Fibroblast of skin of right biceps (primary cell): ENCODE data around the gene TMEM132A.
"Not testable (repeated sequence)": the region's sequence is repeated elsewhere in the genome, so short reads cannot be mapped to it uniquely, and the experiment has no call there.

Source experiments
- DNase-seq: peaks from one replicate; pipeline ENCODE4 v3.0.0-alpha.2; 2013

The TMEM132A gene

DNA sequence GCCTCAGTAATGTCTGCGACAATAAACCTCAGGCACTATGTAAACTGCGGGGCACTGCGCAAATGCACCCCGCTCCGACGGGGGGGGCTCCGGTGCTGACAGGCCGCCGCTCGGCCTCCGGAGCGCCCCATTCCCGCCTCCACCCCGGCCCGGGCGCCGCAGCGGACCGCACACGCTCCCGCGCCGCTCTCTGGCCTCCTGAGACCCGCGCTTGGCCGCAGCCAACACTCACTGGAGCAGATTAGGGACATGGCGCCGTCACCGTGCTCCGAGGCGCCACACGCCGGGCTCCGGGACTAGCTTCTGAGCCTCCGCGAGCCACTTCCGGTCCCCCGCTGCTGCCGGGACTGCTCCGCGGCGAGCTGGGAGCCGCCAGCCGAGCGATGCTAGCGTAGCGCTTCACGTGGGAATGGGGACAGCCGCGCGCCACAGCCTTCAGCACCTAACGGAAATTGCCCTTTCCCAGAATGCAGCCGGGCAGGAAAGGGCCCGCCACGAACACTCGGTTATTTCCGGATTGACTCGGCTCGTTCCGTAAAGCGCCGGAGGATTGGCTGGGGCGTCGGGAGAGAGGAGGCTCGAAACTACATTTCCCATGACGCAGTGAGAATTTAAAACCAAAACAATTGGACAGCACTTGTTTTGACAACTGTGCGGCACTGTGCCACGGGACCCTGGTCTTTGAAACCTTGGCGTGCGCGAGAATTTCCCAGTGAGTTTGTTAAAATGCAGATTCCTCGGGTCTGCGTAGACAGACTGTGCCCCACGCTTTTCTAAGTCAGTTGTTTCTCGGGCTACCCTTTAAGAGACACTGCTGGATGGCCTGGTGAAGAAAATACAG, 17.9 kb upstream of the TMEM132A start, which contains the start of gene PRPF19:
Gene PRPF19, minus strand, starts transcription at position 454 of the 841 bp plus-strand sequence. Its CDS starts 203 bp downstream, at position 251.
- peak; percentile 95 for DNase-seq

DNA sequence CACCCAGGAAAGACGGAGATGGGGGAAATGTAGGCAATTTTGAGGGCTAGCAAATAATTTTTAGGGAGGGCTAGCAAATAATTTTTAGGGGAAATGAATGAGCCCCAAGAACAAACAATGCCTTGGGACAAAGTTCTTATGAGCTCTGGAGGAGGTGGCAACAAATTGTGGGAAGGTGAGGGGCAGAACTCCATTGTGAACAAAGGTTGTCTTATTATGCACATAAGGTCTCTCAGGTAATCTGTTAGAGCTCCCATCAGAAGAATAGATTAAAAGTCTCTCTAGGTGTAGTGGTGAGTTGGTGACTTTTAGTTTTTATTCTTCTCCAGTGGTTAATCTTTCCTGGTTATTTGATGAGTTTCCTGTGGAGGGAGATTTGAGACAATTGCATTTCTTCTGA, 15.5 kb upstream of the TMEM132A start:
- no peak for DNase-seq

DNA sequence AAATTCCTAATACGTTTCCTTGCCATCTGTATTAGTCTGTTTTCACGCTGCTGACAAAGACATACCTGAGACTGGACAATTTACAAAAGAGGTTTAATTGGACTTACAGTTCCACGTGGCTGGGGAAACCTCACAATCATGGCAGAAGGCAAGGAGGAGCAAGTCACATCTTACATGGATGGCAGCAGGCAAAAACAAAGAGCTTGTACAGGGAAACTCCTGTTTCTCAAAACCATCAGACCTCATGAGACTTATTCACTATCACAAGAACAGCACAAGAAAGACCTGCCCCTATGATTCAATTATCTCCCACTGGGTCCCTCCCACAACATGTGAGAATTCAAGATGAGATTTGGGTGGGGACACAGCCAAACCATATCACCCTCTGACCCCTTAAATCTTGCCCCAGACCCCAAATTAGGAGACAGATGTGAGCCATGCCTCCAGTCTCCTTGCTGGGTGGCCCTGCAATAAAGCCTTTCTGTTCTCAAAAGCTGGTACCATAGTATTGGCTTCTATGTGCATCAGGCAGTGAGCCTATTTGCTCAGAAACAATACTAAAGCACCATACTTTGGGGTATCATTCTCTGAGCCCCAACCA, 14.5 kb upstream of the TMEM132A start:
- not testable (repeated sequence) for DNase-seq

- no peak for DNase-seq
Measured at GRCh38 chr11:60910281-60910687, 14.0 kb upstream of the TMEM132A start.

DNA sequence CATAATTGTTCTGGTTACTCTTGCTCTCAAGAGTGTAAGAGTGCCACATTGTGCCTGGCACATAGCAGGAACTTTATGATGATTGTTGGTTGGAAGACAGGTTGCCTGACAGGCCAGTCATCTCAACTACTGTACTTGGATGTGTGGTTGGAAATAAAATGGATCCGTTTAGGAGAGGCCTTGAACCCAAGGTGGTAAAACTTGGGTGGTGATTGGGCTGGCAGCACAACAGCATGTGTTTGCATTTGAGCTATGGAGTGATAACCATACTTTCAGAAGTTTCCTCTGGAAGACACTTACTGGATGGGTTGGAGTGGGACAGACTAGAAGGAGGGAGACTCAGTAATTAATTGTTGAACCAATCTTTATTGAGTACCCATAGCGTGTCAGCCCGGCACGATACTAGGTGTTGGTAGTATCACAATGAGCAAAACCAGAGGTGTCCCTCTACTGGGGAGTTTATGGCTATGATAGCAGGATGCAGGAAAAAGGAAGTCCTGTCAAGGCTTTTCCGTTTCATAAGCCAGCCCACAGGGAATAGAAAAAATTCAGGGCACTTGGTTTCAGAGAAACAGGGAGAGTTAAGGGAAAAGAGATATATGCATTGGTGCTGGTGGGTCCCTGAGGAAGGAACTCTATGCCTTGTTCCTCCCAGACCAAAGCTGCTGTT, 13.4 kb upstream of the TMEM132A start:
- no peak for DNase-seq

GRCh38 chr11:60912223-60912850, 11.9 kb upstream of the TMEM132A start:
- no peak for DNase-seq

GRCh38 chr11:60912851-60913528, 11.3 kb upstream of the TMEM132A start:
- DNase-seq, result no peak

GRCh38 chr11:60913793-60914632, 10.2 kb upstream of the TMEM132A start, which contains the start of gene TMEM109:
TSS of gene TMEM109 (plus strand) at chr11:60914158. CDS start at chr11:60919694, 5,536 bp downstream.
- peak; percentile 90 for DNase-seq

- peak; percentile 32 for DNase-seq
Measured at GRCh38 chr11:60914633-60915247, 9.5 kb upstream of the TMEM132A start.

GRCh38 chr11:60915248-60915914, 8.9 kb upstream of the TMEM132A start:
- peak; percentile 58 for DNase-seq

- DNase-seq, result no peak
Measured at GRCh38 chr11:60916669-60917206, 7.5 kb upstream of the TMEM132A start.

DNA sequence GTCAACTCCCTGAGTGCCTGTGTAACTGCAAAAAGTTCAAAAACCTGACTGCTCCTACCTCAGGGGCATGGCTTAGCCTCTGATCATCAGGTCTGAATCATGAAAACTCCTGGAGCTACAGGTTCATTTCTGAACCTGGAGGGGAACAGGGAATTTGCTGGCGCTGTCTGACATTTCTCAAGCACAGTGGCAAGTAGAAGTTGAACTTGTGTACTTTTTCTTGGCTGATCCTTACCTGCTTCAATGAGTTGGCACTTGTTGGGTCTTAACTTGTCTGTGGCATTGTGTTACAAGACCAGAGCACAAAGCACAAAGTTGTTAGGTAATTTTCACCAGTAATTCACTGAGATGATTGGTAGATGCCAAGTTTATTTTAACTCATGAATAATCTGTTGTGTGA, 7.0 kb upstream of the TMEM132A start:
- DNase-seq, result no peak

DNA sequence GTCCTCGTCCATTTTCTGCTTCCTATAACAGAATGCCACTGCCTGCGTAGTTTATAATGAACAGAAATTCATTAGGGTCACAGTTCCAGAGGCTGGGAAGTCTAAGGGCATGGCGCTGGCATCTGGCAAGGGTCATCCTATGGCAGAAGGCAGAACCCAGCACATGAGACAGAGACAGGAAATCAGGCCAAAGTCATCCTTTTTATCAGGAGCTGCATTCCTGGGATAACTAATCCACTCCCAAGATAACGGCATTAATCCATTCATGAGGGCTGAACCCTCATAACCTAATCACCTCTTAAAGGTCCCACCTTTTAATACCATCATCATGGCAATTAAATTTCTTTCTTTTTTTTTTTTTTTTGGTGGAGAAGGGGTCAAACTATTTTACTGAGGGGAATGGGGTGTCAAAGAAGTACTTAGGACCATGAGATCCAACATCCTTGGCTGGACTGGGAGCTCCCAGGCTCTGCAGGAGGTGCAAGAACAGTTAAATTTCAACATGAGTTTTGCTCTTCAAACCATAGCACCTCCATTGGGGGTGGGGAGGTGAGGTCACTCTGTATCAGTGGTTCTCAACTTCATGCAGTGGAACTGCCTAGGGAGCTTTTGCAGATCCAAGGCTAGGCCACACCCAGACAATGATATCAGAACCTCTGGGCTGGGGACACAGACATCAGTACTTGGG, 5.9 kb upstream of the TMEM132A start:
- DNase-seq, result no peak

DNA sequence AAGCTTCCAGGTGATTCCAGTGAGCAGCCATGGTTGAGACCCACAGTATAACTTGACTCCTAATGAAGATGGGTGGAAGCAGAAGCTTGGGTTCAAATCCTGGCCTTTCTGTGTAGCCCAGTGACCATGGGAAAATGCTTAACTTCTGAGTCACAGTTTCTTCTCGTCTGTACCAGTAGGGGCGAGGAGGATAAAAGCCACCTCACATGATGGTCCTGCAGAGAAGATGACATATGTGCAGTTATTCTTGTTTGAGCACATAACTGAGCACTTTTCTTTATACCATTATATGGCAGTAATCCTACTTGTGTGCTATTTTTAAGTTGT, 5.4 kb upstream of the TMEM132A start:
- peak; percentile 53 for DNase-seq

DNA sequence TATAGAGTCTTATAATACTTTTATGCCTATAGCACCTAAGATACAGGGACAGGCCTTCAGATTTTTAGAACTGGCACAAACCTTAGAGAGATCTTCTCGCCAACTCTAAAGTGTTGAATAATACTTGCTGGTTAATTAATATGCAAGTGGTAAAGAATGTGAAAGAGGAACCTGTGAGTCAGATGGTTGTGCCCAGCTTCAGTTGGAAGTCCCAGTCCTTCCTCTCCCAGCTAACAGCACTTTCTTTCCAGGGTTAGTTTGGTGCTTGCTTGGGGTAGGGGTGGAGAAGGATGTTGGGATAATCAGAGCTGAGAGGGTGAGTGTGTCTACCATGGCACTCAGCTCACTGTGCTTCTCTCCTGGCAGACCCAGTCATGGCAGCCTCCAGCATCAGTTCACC, 4.9 kb upstream of the TMEM132A start:
- no peak for DNase-seq

GRCh38 chr11:60919956-60920355, 4.3 kb upstream of the TMEM132A start:
- no peak for DNase-seq

DNA sequence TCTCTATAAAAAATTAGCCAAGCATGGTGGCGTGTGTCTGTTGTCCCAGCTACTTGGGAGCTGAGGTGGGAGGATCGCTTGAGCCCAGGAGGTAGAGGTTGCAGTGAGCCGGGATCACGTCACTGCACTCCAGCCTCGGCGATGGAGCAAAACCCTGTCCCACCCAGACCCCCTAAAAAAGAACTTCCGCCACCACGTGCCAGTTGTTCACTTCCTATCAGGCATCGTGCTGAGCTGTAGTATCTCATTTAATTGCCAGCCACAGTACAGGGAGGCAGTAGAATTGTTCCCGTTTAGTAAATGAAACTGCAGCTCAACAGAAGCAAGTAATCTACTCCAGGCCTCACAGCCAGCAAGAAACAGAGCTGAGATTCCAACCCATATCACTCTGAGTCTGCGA, 3.0 kb upstream of the TMEM132A start:
- DNase-seq, result no peak

GRCh38 chr11:60921777-60922335, 2.4 kb upstream of the TMEM132A start:
- no peak for DNase-seq

DNA sequence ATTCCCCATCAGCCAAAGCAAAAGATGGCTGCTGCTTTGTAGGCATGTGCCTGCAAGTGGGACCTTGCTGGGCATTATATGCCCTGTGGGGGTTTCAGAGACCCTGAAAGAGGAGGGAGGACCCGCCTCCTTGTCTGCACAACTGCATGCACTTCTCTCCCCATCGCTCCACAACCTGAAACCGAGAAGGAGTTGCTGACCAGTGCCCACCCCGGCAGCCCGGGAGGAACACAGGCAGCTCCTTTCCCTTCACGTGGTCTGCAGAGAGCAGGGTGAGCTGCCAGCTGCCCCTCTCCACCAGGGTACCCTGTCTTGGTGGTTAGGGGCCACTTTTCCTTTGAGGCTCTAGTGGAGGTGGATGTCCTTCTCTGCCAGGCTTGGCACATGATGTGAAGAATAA, 1.4 kb upstream of the TMEM132A start:
- no peak for DNase-seq
